ENCODE results near the gene SLC15A3.

Gene SLC15A3

DNA sequence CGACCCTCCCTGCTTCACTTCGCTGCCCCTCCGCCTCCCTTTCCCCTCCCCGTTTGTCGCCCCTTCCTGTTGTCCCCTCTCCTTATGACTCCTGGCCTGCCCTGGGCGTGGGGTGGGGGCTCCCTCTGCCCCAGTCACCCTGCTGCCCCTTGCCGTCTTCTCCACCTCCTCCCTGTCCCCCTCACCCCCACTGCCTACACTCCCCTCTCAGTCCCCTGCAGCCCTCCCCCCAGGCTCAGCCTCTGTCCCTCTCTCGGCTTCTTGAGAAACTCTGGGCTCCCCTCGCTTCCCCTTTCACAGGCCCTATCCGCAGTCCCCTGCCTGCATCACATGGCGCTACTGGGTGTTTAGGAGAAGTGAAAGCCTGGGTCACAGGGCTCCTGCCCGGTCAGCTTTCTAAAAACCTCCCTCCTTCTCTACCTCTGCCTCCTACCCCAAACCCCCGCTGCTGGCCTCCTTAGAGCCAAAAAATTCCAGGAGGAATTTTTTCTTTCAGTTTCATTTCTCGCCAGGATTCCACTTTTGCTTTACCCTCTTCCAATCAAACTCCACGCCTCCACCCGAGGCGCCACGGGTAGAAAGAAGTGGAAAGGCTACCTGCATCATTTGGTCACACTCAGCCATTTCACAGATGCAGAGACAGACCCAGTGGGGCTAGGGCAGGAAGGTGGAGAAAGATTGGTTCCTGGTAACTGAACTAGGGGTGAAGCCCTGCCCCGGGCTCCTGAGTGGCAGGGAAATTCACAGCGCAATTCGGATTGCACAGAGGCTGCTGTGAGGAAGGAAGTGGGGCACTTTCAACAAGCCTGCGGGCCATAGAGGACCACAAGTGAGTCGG is at the start of gene SLC15A3:
SLC15A3 (minus strand) TSS at position 273 of the 838 bp plus-strand sequence. CDS start 625 bp downstream, outside the sequence.
- no peak for DNase-seq

DNA sequence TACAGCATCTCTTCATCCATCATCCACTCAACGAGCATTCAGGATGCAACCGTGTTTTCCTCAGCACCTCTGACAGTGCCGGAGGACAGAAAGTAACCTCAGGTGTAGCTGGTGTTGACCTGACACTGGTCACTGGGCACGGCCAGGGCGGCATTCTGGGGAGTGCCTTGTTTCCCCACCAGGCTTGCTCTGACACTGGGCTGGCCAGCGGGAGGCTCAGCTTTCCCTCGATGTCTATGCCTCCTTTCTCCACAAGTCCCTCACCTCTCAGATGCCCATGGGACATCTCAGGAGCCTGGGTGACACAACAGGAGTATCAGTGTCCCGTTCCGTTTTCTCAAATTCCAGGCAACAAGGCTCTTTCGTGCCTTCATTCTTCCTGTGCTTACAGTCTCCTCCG is 48.5 kb upstream of the SLC15A3 start:
- DNase-seq: no peak

- DNase-seq: no peak
These were observed 44.6 kb upstream of the SLC15A3 start for GRCh38 chr11:60996381-60997138.

DNA sequence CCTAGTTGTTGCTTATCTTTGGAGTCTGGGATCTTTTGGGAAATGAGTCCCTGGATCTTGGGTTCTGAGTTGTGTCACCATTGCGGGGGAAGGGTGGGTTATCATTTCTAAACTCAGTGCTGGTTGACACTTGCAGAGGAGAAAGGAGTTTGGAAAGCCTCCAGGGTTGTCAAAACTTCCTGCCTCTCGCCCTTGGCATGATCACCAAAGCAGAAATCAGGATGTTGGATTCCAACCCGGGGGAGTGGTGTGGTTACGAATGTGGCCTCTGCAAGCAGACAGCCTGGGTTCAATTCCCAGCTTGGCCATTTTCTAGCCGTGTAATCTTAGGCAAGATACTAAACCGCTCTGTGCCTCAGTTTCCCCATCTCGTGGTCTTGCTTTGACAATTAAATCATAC is 43.8 kb upstream of the SLC15A3 start:
- DNase-seq: no peak

- no peak for DNase-seq
These were observed 42.6 kb upstream of the SLC15A3 start for GRCh38 chr11:60994541-60995080.

- no peak for DNase-seq
These were observed 41.6 kb upstream of the SLC15A3 start for GRCh38 chr11:60993615-60994014.

GRCh38 chr11:60992842-60993409 is 41.0 kb upstream of the SLC15A3 start:
- DNase-seq: no peak

GRCh38 chr11:60991457-60991856 is 39.5 kb upstream of the SLC15A3 start:
- DNase-seq: no peak

GRCh38 chr11:60989093-60989650 is 37.2 kb upstream of the SLC15A3 start:
- DNase-seq: no peak

DNA sequence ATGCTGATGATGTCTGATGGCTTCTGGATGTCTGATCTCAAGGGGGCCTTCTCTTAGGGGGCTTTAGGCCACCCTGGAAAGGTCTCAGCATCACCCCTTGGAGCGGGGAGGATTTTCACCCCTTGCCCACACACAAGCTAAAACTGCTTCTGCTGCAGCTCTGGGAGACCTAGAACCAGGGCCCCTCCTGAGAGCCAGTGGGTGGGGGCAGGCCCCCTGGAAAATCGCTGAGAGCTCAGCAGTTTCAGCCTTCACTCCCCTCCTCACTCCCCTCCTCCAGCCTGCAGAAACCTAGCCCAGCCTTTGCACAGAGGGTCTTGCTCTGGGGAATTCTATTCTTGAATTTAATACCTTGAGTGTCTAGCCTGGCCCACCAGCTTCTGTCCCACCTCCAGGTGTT is 36.7 kb upstream of the SLC15A3 start:
- DNase-seq: no peak

DNA sequence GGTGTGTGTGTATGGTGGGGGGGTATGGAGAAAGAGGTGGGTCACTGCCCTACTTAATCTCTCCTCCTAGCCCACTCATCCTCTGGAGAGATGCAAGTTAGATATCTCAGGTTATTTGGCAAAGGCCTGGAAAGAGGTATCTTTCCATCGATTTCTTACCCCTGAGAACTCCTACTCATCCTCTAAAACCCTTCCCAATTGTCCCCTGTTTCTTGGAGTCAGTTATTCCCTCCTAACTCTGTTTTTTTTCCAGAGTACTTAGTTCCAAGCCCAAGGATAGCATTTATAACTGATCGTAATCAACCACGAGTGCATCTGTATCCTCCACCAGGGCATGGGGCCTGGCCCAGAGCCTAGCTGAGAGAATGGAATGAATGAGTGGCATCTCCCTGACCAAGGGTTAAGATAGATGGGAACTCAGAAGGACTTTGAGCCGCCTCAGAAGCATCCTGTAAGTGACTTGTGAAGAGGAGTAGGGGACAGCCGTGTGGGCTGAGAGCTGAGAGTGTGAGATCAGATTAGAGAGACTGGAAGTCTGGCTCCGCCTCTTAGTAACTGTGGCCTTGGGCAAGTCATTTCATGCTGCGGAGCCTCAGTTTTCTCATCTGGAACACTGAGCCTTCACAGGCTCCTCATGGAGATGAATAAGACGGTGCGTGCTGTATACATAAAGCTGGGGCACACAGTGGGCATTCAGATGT is 35.8 kb upstream of the SLC15A3 start:
- no peak for DNase-seq

GRCh38 chr11:60985991-60986915 is 34.3 kb upstream of the SLC15A3 start:
- DNase-seq: no peak

DNA sequence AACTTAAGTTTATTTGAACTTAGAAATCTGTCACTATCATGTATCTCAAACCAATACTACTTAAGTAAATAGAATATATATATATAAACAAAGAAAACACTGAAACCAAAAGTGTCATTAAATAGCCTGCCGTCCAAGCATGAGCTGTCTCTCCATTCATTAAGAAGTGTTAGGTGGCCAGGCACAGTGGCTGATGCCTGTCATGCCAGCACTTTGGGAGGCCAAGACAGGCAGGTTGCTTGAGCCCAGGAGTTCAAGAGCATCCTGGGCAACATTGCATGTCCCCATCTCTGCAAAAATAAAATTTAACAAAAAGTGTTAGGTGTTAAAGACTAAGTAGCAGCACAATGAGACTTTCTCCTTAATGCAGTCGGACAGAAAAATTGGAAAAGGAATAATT is 33.5 kb upstream of the SLC15A3 start:
- DNase-seq: no peak

GRCh38 chr11:60984636-60985035 is 32.7 kb upstream of the SLC15A3 start:
- no peak for DNase-seq

DNA sequence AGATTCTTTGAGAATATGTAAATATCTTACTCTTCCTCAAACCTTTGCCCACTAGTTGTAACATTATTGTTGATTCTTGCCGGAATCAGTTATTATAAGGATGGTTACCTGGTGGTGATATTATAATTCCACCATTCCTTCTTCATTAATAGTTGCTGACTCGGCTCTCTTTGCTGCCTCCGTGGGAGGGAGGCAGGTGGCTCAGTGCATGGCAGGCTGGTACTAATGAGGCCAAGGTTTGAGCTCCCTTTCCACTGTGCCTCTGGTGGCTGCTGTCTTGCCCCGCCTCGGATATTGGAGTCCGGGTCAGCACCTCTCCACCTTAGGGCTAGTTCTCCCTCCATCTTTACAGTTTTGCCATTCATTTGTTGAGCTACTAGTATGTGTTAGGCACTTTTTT is 32.2 kb upstream of the SLC15A3 start:
- DNase-seq: no peak

- DNase-seq: no peak
These were observed 30.2 kb upstream of the SLC15A3 start for GRCh38 chr11:60982184-60982583.

DNA sequence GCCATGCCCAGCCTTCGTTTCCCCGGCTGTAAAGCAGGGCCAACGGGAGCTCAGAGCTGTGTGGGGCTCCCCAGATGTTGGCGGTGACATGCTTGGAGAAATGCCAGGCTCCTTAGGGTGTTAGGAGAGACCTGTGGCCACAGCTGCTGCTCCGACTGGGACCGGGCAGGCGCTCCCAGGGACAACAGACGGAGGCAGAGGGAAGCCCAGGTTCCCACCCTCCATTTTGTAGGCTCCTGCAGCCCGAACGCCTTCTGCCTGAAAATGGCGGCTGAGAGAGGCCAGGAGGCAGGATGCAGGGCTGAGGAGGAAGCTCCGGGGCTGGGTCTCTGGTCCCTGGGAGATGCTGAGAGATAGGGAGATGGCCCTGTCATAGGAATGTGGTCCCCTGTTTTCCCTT is 29.5 kb upstream of the SLC15A3 start:
- no peak for DNase-seq

- DNase-seq: no peak
These were observed 26.8 kb upstream of the SLC15A3 start for GRCh38 chr11:60978546-60979380.

DNA sequence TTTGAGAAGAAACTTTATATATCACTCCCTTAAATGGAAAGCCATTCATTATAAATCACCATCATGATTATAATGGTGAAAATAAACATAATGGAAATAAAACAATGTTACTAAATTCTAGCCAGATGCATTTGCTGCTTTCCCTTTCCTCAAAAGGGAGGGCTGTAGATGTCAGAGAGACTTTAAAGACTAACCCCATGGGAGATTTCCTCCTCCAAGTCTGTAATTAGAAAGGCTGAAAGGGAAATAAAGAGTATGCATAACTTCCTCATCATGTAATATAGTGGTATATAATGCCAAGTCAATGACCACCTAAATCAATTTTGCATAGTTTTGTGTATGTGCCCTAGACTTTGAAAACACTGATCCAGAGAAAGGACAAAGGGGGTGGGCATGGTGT is 25.9 kb upstream of the SLC15A3 start:
- DNase-seq: no peak

GRCh38 chr11:60977224-60977623 is 25.2 kb upstream of the SLC15A3 start:
- DNase-seq: no peak

- DNase-seq: no peak
These were observed 22.8 kb upstream of the SLC15A3 start for GRCh38 chr11:60974726-60975125.
